Activated T-helper 2 cell treated with anti-CD3 and anti-CD28 coated beads, Interferon-gamma antibody, Interleukin-2, Interleukin-4, amounts not matched to agents 10 μg/mL and 5 μg/mL and 100 μg/mL, durations not matched to agents 14 hours and 24 hours and 36 hours (primary cell): ENCODE measurements around the gene ERBB3. TPM values are rescaled to one million over a fixed set of nuclear protein-coding genes. Genes with fewer than 3 reads are reported as not detected.
"Not testable (repeated sequence)": the region's sequence is repeated elsewhere in the genome, so short reads cannot be mapped to it uniquely, and the experiment has no call there.

ENCODE experiments used
- DNase-seq: peaks from one replicate; pipeline ENCODE4 v3.0.0; 2021; ENCODE audit warnings: low spot score
- H3K27ac Mint-ChIP-seq: one replicate; pipeline ENCODE4 v1.8.0; 2021; ENCODE audit warnings: mixed read lengths
- H3K27me3 Mint-ChIP-seq: one replicate; pipeline ENCODE4 v1.8.0; 2021; ENCODE audit warnings: low read depth, mixed read lengths
- H3K36me3 Mint-ChIP-seq: one replicate; pipeline ENCODE4 v1.8.0; 2021; ENCODE audit warnings: low read depth, mixed read lengths
- H3K4me1 Mint-ChIP-seq: one replicate; pipeline ENCODE4 v1.8.0; 2021; ENCODE audit warnings: low read depth, mixed read lengths
- H3K4me3 Mint-ChIP-seq: one replicate; pipeline ENCODE4 v1.8.0; 2021; ENCODE audit warnings: low read depth, mild to moderate bottlenecking, moderate library complexity, mixed read lengths
- H3K9me3 Mint-ChIP-seq: one replicate; pipeline ENCODE4 v1.8.0; 2021; ENCODE audit warnings: mixed read lengths
- intact Hi-C: fragments of 100-400 bp; cut with micrococcal nuclease; formaldehyde crosslinking; loops from one replicate; pipeline ENCODE4 v1.15.1; 2023
- total RNA-seq: library from RNA; stranded (reverse); gene quantifications from 2 replicates; pipeline ENCODE4 v1.2.3, GENCODE V29; 2022

Gene ERBB3
- 0.11 and 0.71 TPM in 2 replicates for total RNA-seq

- peak within 1 kb of the TSS; percentile 68 for H3K4me3 Mint-ChIP-seq
- H3K4me1 Mint-ChIP-seq: peaks cover 2% of the 10 kb centered on the region
- no peaks in the 10 kb centered on the region for H3K9me3 Mint-ChIP-seq
- no peak within 1 kb of the TSS for H3K27ac Mint-ChIP-seq
- DNase-seq: peak; percentile 55
- peaks cover 32% of the 10 kb centered on the region for H3K27me3 Mint-ChIP-seq
- H3K36me3 Mint-ChIP-seq: no peaks in the 10 kb centered on the region
- intact Hi-C loops: loop anchor here (1.0 to 2.0 kb wide), 2 partner anchors 24 to 33 kb away; partner anchors contain the start of gene PA2G4
These were observed at the start of gene ERBB3 for GRCh38 chr12:56079723-56080555. ERBB3 (plus strand) TSS chr12:56080165; CDS start chr12:56080301, 136 bp downstream.

GRCh38 chr12:56031987-56032386 is 48.0 kb upstream of the ERBB3 start:
- Mint-ChIP-seq H3K27me3 (no peaks in the 10 kb centered on the region), H3K36me3 (peaks cover 78% of the 10 kb centered on the region), H3K4me3 (peak overlapping the region; percentile 38), H3K9me3 (no peaks in the 10 kb centered on the region), H3K4me1 (peaks cover 49% of the 10 kb centered on the region), H3K27ac (peak overlapping the region; percentile 80)
- intact Hi-C loops: loop anchor here (1.0 kb wide), 1 partner anchor 9 kb away; the partner anchor contains the start of gene RPS26
- no peak for DNase-seq

- H3K27ac Mint-ChIP-seq: peak overlapping the region; percentile 46
- peaks cover 46% of the 10 kb centered on the region for H3K4me1 Mint-ChIP-seq
- H3K27me3 Mint-ChIP-seq: no peaks in the 10 kb centered on the region
- H3K9me3 Mint-ChIP-seq: no peaks in the 10 kb centered on the region
- no peak for DNase-seq
- intact Hi-C loops: no loop called here
- peaks cover 73% of the 10 kb centered on the region for H3K36me3 Mint-ChIP-seq
- H3K4me3 Mint-ChIP-seq: peak overlapping the region; percentile 3
These were observed 45.2 kb upstream of the ERBB3 start for GRCh38 chr12:56034586-56035332.

GRCh38 chr12:56037161-56037560 is 42.8 kb upstream of the ERBB3 start:
- peaks cover 61% of the 10 kb centered on the region for H3K36me3 Mint-ChIP-seq
- DNase-seq: no peak
- no peaks in the 10 kb centered on the region for H3K27me3 Mint-ChIP-seq
- peak overlapping the region; percentile 52 for H3K4me3 Mint-ChIP-seq
- peak overlapping the region; percentile 74 for H3K27ac Mint-ChIP-seq
- H3K9me3 Mint-ChIP-seq: no peaks in the 10 kb centered on the region
- peaks cover 47% of the 10 kb centered on the region for H3K4me1 Mint-ChIP-seq
- intact Hi-C loops: no loop called here

- DNase-seq: no peak
- Mint-ChIP-seq H3K4me1 (peaks cover 46% of the 10 kb centered on the region), H3K9me3 (no peaks in the 10 kb centered on the region), H3K27ac (peak overlapping the region; percentile 35), H3K36me3 (peaks cover 61% of the 10 kb centered on the region), H3K4me3 (no peak overlapping the region), H3K27me3 (no peaks in the 10 kb centered on the region)
- intact Hi-C loops: no loop called here
These were observed 41.8 kb upstream of the ERBB3 start for GRCh38 chr12:56038022-56038655.

- intact Hi-C loops: loop anchor here (2.0 to 10.0 kb wide), 4 partner anchors 77 to 303 kb away; partner anchors contain the start of genes ORMDL2, RPL41 and SARNP
- Mint-ChIP-seq H3K27me3 (no peaks in the 10 kb centered on the region), H3K27ac (peak overlapping the region; percentile 88), H3K4me3 (peak overlapping the region; percentile 95), H3K4me1 (peaks cover 48% of the 10 kb centered on the region), H3K9me3 (no peaks in the 10 kb centered on the region), H3K36me3 (peaks cover 69% of the 10 kb centered on the region)
- DNase-seq: no peak
These were observed 39.8 kb upstream of the ERBB3 start for GRCh38 chr12:56040151-56040550.

- Mint-ChIP-seq H3K4me1 (peaks cover 43% of the 10 kb centered on the region), H3K36me3 (peaks cover 66% of the 10 kb centered on the region), H3K27me3 (no peaks in the 10 kb centered on the region), H3K4me3 (peak overlapping the region; percentile 95), H3K27ac (peak overlapping the region; percentile 88), H3K9me3 (no peaks in the 10 kb centered on the region)
- no peak for DNase-seq
- intact Hi-C loops: loop anchor here (1.0 to 10.0 kb wide), 10 partner anchors 9 to 304 kb away; partner anchors contain the start of genes IKZF4, ORMDL2, PA2G4 and RPL41
These were observed 38.9 kb upstream of the ERBB3 start for GRCh38 chr12:56040963-56041551.

GRCh38 chr12:56041552-56042429 is 38.2 kb upstream of the ERBB3 start, which contains the start of gene RPS26:
RPS26 (plus strand) TSS chr12:56041918; CDS start chr12:56042167, 249 bp downstream.
- Mint-ChIP-seq H3K27ac (peak within 1 kb of the TSS; percentile 93), H3K36me3 (peaks cover 64% of the 10 kb centered on the region), H3K9me3 (no peaks in the 10 kb centered on the region), H3K4me1 (peaks cover 44% of the 10 kb centered on the region), H3K27me3 (no peaks in the 10 kb centered on the region), H3K4me3 (peak within 1 kb of the TSS; percentile 95)
- intact Hi-C loops: loop anchor here (1.0 to 10.0 kb wide), 10 partner anchors 9 to 304 kb away; partner anchors contain the start of genes IKZF4, ORMDL2, PA2G4 and RPL41
- DNase-seq: peak; percentile 94

GRCh38 chr12:56042430-56042813 is 37.5 kb upstream of the ERBB3 start:
- not testable (repeated sequence) for DNase-seq, H3K9me3 Mint-ChIP-seq
- peak overlapping the region; percentile 95 for H3K4me3 Mint-ChIP-seq

GRCh38 chr12:56042843-56043242 is 37.1 kb upstream of the ERBB3 start:
- intact Hi-C loops: loop anchor here (5.0 to 10.0 kb wide), 3 partner anchors 152 to 306 kb away; partner anchors contain the start of genes ORMDL2 and SARNP
- Mint-ChIP-seq H3K9me3 (no peaks in the 10 kb centered on the region), H3K27ac (peak overlapping the region; percentile 93), H3K36me3 (peaks cover 56% of the 10 kb centered on the region), H3K27me3 (no peaks in the 10 kb centered on the region), H3K4me3 (peak overlapping the region; percentile 95), H3K4me1 (peaks cover 40% of the 10 kb centered on the region)
- DNase-seq: no peak

More at GRCh38 chr12:56042430-56042813, 37.5 kb upstream of the ERBB3 start:
- H3K36me3 Mint-ChIP-seq: peaks cover 60% of the 10 kb centered on the region
- intact Hi-C loops: loop anchor here (5.0 to 10.0 kb wide), 3 partner anchors 152 to 305 kb away; partner anchors contain the start of genes ORMDL2 and SARNP
- not testable (repeated sequence) for H3K27me3 Mint-ChIP-seq
- peaks cover 43% of the 10 kb centered on the region for H3K4me1 Mint-ChIP-seq
- H3K27ac Mint-ChIP-seq: peak overlapping the region; percentile 93
